Ishikawa (cell line): ENCODE results near the gene ATP10A.

Source experiments
- EP300 ChIP-seq: IDR thresholded peaks from 2 replicates; pipeline ENCODE4 v1.6.1; 2012; ENCODE audit warnings: borderline replicate concordance
- YY1 ChIP-seq: IDR thresholded peaks from 2 replicates; pipeline ENCODE4 v1.6.1; 2012; ENCODE audit warnings: low read depth

DNA sequence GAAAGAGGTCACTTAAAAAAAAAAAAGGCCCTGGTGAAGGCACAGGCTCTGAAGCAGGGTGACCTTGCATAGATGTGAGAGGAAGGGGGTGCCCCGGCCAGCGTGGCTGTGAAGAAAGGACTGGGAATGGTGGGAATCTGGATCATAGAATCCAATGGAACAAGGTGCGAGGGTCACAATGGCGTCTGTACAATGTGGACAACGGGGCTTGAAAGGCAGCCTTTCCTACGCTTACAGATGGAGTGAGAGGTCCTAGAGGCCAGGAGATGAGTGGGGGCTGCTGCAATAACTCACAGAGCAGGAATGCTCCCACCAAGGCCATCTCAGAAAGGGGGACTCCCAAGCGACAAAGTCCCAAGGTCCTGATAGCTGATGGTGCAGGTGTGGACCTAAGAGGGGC is 162.2 kb downstream of the ATP10A start:
- TF ChIP-seq EP300 (no peak), YY1 (no peak)
